Skeletal muscle cell (primary cell): ENCODE results near the gene PTPN1.
"Not testable (repeated sequence)": the region's sequence is repeated elsewhere in the genome, so short reads cannot be mapped to it uniquely, and the experiment has no call there.

Experiments used
- DNase-seq: peaks from one replicate; pipeline ENCODE4 v3.0.0-alpha.2; 2010; ENCODE audit warnings: low read depth
- H3K4me3 ChIP-seq: 2 replicates; pipeline ENCODE4 v1.5.1; 2011; ENCODE audit warnings: low read depth, mild to moderate bottlenecking, control low read depth, low read length, moderate library complexity

Gene PTPN1

DNA sequence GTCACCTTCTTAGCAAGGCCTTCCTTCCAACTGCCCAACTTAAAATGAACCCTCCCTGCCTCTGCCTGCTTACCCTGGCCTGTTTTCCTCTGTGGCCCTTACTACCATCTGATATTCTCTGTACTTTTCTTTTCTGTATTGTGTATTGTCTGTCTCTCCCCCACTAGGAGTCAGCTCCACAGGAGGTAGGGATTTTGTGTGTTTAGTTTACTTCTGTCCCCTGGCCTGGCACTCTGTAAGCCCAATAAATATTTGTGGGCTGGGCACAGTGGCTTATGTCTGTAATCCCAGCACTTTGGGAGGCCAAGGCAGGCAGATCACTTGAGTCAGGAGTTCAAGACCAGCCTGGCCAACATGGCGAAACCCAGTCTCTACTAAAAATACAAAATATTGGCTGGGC, 108.4 kb downstream of the PTPN1 start:
- H3K4me3 ChIP-seq, result no peak overlapping the region
- no peak for DNase-seq

DNA sequence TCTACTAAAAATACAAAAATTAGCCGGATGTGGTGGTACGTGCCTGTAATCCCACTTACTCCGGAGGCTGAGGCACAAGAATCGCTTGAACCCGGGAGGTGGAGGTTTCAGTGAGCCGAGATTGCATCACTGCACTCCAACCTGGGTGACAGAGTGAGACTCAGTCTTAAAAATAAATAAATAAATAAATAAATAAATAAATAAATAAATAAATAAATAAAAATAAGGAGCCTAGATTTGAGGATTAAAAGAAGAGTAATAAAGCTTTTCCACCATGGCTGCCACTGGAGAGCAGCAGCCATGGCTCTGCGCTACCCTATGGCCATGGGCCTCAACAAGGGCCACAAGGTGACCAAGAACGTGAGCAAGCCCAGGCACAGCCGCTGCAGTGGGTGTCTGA, 110.3 kb downstream of the PTPN1 start:
- DNase-seq, result not testable (repeated sequence)

DNA sequence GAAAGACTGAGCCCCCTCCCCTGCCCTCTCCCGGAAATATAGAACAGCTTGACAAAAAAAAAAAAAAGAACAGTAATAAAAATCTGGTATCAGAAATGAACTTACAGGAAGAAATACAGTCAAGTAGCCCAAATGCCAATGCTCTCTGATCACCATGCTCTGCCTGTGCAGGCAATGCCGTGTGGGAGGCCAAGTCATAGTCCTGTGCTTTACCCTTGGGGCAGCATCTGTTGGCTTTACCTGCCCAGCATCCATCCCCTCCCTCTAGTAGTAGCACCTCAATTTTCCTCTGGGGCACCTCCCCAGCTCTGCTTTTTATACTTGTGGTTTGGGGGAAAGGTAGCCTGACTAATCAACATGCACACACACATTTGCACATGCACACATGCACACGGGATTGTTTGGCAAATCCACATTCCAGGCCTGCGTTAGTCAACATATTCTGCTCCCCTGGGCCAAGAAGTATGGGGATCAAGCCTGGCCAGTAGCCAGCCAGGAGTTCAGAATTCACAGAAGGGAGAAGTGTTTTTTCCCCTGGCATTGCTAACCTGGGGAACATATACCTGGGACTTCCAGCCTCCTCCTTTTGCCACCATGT, 111.0 kb downstream of the PTPN1 start:
- H3K4me3 ChIP-seq, result no peak overlapping the region
- DNase-seq, result no peak

More for the DNA sequence above, 110.3 kb downstream of the PTPN1 start:
- not testable (repeated sequence) for H3K4me3 ChIP-seq

DNA sequence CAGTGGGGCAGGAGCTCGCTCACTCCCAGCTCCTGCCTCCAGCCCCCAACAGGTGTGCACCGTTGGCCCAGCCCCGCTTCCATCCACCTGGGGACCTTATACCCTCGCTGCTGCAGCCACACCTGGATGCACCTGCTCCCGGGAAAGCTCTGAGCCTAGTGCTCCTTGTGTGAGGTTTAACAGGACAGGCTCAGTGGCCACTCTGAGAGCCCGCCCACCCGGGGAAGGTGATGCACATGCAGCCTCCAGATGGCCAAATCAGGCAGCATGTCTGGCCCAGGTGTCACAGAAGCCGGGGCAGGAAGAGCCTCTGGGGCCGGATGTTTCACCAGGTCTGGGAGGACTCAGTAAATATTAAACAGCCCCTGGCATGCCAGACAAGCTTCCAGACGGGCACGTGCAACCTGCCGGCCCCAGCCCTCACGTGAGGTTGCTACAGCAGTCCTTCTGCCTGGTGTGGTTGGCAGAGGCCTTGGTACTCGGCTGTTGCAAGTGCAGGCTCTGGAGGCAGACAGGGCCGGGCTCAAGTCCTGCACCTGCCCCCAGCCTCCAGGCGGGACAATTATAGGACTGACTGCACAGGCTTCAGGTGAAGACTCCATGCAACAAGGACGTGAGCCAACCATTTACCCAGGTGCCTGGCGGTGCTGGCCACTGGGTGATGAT, 114.3 kb downstream of the PTPN1 start:
- no peak overlapping the region for H3K4me3 ChIP-seq
- DNase-seq, result no peak

DNA sequence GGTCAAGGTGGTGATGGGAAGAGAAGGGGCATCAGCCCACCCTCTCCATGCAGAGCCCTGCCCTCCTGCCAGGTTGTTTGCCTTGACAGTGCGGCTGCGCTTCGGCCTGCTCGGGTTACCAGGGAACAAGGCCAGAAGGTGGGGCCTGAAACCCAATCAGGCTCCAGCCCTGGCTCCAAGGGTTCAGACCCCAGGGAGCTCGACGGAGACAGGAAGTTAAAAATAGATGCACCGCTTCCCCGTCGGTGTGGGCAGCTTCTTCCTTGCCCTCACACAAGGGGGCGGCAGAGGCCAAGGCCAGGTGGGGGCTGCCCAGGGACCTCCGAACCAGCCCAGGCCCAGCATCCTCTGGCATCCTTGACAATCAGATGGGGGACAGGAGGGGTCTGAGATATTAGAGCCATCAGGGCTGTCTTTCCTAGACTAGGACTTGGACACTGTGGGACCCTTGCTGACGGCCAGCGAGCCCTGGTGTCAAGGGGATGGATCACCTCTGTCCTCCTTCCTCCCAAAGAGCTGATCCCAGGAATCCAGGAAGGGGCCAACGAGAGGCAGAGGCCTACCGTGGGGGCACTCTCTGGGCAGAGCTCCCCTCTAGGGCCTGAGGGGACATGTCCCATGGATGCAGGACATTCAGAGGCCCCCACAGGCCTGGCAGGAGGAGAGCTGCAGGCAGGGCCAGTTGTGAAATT, 115.9 kb downstream of the PTPN1 start:
- no peak overlapping the region for H3K4me3 ChIP-seq
- DNase-seq, result no peak

DNA sequence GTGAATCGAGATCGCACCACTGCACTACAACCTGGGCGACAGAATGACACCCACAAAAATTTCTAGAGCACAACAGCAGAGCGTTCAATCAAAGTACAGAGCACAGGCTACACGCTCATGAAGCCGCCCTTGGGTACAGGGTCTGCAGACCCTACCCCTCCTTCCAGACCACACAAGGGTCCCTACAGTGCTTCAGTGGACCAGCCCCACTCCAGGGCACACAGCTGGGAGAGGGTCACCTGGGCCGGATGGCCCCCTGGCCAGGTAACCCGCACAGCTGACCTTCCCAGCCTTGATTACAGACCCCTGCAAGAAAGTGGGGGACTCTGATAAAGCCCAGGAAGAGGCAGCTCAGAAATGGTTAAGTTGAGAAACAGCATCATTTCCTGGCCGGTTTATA, 117.6 kb downstream of the PTPN1 start:
- DNase-seq, result no peak

DNA sequence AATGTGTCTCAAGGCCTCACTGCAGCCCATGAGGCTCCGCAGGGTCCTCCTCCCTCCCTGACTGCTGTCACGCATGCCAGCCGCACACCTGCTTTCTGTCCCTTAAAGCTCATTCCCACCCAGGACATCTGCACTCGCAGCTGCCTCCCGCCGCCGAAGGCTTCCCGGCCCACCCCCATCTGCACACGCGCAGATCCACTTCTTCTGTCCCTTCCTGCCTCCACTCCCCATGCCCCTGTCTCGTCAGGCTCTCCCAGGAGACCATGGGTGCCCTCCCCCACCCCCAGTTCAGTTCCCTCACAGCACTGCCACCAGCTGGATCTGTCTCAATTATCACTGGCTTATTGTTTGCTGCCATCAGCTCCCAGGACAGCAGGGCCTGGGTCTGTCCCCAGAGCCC, 118.1 kb downstream of the PTPN1 start:
- no peak overlapping the region for H3K4me3 ChIP-seq
- no peak for DNase-seq

More for the DNA sequence above, 117.6 kb downstream of the PTPN1 start:
- H3K4me3 ChIP-seq, result no peak overlapping the region

DNA sequence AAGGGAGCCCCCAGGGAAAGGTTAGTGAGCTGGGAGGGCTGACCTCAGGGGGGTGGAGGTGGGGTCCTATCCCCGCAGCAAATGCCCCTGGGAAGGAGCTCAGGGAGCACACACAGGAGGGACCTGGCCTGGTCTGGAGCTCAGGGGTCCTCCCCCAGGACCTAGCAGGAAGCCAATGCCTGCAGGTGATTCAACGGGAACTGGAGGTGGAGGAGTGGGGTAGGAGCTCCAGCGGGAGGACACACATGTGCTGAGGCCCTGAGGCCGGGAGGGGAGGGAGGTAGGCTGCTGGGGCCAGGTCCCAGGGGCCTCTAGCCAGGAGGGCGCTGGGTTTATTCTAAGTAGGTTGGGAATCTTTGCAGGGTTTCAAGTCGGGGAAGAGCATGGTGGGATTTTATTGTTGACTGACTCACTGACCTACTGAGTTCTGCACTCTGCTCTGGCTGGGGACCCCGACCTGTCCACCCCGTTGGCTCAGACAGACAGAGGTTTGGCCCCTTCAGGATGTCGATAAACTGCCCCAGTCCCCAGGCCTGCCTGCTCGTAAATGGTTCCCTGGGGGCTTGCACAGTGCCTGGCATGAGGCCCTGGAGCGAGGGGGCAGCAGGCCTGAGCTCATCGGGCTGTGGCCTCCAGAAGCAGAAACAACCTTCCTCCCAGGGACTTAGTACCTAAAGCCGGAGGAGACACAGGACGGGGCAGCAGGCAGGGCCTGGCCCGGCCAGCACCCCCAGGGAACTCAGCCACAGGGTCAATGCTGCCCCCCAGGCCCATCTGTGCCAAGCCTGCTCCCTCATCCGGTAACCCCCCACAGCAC, 118.9 kb downstream of the PTPN1 start:
- no peak overlapping the region for H3K4me3 ChIP-seq
- no peak for DNase-seq

DNA sequence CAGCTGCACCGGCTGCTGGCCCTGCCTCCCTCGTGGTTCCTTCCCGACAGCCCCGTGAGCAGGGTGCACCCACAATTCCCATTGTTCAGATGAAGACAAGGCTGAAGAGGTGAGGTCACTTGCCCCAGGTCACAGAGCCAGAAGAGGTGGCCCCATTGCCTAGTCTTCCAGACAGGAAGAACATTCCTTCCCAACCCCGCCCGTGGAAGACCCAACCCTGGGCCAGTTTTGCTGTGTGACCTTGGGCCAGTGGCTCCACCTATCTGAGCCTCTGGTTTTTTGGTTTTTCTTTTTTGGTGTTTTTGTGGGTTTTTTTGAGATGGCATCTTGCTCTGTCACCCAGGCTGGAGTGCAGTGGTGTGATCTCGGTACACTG, 119.5 kb downstream of the PTPN1 start:
- DNase-seq, result no peak
- H3K4me3 ChIP-seq, result no peak overlapping the region

DNA sequence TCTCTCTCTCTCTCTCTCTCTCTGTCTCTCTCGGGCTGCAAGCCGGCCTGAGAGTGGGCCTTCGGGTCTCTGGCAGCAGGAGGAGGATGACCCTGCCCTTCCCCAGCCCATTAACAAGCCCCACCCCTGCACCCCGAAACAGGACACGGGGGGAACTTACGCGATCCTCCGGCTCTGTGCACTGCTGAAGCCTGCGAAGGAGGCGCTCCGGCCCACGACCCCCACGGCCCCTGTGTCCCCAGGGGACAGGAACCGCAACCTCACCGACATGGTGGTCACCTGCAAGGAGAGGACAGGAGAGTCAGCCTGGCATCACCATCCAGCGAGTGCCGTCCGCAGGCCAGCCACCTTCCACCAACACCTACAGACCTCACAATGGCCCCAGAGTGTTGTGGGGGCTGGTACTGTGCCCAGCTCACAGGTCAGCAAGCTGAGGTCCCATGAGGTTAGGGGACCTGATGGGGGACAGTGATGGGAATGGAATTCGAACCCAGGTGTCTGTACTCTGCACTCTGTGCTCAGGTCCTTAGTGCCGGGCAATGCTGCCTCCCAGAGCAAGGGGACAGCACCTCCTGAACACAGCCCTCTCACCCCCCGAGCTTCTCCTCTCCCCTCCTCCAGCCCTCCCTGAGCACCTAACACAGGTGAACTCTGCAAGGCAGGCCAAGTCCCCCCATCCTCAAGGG, 120.5 kb downstream of the PTPN1 start:
- DNase-seq, result no peak
- no peak overlapping the region for H3K4me3 ChIP-seq

DNA sequence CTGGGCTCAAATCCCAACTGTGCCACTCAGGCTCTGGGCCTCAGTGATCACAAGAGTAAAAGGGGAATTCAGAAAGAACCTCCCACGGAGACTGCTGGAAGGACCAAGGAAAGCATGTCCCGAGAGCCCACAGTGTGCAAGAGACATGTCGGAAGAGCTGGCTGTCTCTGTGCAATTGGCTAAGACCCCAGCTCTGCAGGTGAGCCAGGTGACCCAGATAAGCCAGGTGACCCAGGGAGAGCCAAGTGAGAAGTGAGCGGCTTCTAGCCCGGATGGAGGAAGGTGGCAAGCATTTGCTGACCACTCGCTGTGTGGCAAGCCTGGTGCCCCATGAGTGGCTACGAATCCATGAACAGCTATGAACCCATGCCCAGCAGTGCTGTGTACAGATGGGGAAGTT, 122.1 kb downstream of the PTPN1 start:
- no peak for DNase-seq
- no peak overlapping the region for H3K4me3 ChIP-seq

DNA sequence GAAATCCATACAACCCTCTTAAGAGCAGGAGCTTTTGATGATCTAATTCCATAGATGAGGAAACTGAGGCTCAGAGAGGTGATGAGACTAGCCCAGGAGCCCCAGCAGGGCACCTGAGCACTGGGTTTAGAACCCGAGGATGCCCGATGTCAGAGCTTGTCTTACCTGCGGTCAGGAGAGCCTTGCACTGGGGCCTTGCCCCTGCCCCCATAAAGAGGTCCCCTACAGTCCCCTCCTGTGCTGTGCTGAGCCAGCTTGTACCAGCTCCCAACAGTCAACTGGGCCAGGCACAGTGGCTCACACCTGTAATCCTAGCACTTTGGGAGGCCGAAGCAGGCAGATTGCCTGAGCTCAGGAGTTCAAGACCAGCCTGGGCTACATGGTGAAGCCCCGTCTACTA, 122.5 kb downstream of the PTPN1 start:
- no peak overlapping the region for H3K4me3 ChIP-seq
- DNase-seq, result no peak

DNA sequence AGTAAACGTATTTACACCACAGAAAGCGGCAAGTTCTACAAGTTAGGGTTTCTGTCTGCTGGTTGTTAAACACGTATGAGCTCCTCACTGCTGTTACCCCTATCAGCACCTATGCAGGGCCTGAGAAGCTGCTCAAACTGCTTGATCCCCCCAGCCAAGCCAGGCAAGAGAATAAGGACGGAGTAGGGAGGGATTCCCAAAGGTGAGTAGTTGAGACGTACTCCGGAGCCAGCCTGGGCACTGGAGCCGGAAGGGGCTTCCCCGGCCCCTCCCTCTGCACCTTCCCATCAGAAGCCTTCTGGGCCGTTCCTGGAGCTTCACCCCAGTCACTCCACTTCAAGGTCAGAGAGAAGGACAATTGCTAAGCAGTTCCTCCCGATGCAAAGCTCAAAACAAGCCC, 123.2 kb downstream of the PTPN1 start:
- no peak overlapping the region for H3K4me3 ChIP-seq
- no peak for DNase-seq

DNA sequence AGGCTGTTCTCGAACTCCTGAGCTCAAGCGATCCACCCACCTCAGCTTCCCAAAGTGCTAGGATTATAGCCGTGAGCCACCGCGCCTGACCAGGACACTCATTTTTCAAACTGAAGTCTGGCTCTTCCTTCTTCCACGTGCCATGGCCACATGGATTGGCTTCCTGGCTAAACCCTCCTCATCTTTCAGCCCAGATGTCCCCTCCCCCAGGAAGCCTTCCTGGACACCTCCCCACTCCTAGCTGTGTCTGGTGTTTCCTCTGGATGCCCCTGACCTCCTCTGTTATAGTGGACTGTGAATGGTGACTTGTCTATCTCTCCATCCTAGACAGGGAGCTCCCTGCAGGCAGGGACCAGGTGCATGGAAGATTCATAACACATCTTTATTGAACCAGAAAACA, 124.0 kb downstream of the PTPN1 start:
- no peak for DNase-seq

More for the DNA sequence above, 124.0 kb downstream of the PTPN1 start:
- no peak overlapping the region for H3K4me3 ChIP-seq
